H1 (cell line): ENCODE results near the gene ARHGAP1. TPM values are rescaled to one million over a fixed set of nuclear protein-coding genes. Genes with fewer than 3 reads are reported as not detected.

Experiments
- CTCF ChIA-PET: fragments of 300-600 bp; sonication (Branson Sonifier 250); formaldehyde crosslinking; loops from one replicate; lab custom pipeline; 2021; ENCODE audit not compliant: partially characterized antibody; lab: Charles Lee
- POLR2A ChIA-PET: fragments of 300-600 bp; sonication (Branson Sonifier 250); formaldehyde crosslinking; loops from one replicate; lab custom pipeline; 2021; ENCODE audit warnings: inconsistent platforms; ENCODE audit not compliant: partially characterized antibody; lab: Charles Lee
- DNase-seq, 2 experiments: peaks; one replicate each; pipeline versions ENCODE4 v3.0.0 to v3.0.0-alpha.2; 2010 to 2022; ENCODE audit warnings: low spot score in 2 of 2, low read depth in 1 of 2, mixed read lengths in 1 of 2
- FAIRE-seq: peaks from 2 replicates; lab custom pipeline; 2011; peaks lifted over from hg19 to GRCh38; lab: Jason Lieb, UNC
- H2AFZ ChIP-seq: 2 replicates; pipeline ENCODE4 v1.8.1; 2012; ENCODE audit warnings: low read length, inconsistent platforms
- H2AK5ac ChIP-seq: 2 replicates; pipeline ENCODE4 v1.6.1; 2013; ENCODE audit warnings: low read depth, low read length
- H2BK120ac ChIP-seq: replicated peaks from 2 replicates; pipeline ENCODE3; 2013; ENCODE audit warnings: low read depth, low read length, inconsistent platforms
- H2BK12ac ChIP-seq: 2 replicates; pipeline ENCODE4 v1.6.1; 2013; ENCODE audit warnings: low read depth, low read length
- H2BK15ac ChIP-seq: 2 replicates; pipeline ENCODE4 v1.6.1; 2013; ENCODE audit warnings: low read length
- H2BK20ac ChIP-seq: 2 replicates; pipeline ENCODE4 v1.6.1; 2013; ENCODE audit warnings: low read length
- H2BK5ac ChIP-seq: 2 replicates; pipeline ENCODE4 v1.6.1; 2013; ENCODE audit warnings: low read depth, low read length
- H3K14ac ChIP-seq: 2 replicates; pipeline ENCODE4 v1.6.1; 2013; ENCODE audit warnings: inconsistent platforms; ENCODE audit not compliant: insufficient read length
- H3K18ac ChIP-seq: 2 replicates; pipeline ENCODE4 v1.6.1; 2013; ENCODE audit warnings: low read length; ENCODE audit errors: extremely low read depth
- H3K23ac ChIP-seq: 2 replicates; pipeline ENCODE4 v1.6.1; 2013; ENCODE audit warnings: inconsistent platforms; ENCODE audit not compliant: insufficient read length
- H3K23me2 ChIP-seq: 2 replicates; pipeline ENCODE4 v1.6.1; 2013; ENCODE audit warnings: low read depth, low read length
- H3K27ac ChIP-seq: 2 replicates; pipeline ENCODE4 v1.6.1; 2011; ENCODE audit warnings: low read depth, low read length, inconsistent platforms
- H3K27me3 ChIP-seq, 4 experiments: replicated peaks in 1 of 4; 1 replicate in 1 of 4; 2 replicates in 3 of 4; pipeline versions ENCODE4 v1.6.1 to v1.8.1; 2011 to 2013; ENCODE audit warnings: low read length in 3 of 4, mild to moderate bottlenecking in 3 of 4, inconsistent platforms in 2 of 4, mixed read lengths in 2 of 4, moderate library complexity in 1 of 4; ENCODE audit not compliant: control insufficient read depth in 3 of 4, insufficient read depth in 3 of 4; ENCODE audit errors: extremely low read depth in 1 of 4
- H3K36me3 ChIP-seq, 4 experiments: 2 replicates each; pipeline versions ENCODE4 v1.6.1 to v1.8.1; 2011 to 2013; ENCODE audit warnings: mild to moderate bottlenecking in 4 of 4, low read length in 3 of 4, moderate library complexity in 2 of 4, control low read depth in 1 of 4, inconsistent platforms in 1 of 4; ENCODE audit not compliant: insufficient read depth in 4 of 4, control insufficient read depth in 2 of 4
- H3K4ac ChIP-seq: replicated peaks from 2 replicates; pipeline ENCODE3; 2013; ENCODE audit warnings: low read length, low read depth, mixed read lengths, inconsistent platforms; ENCODE audit not compliant: insufficient read length
- H3K4me1 ChIP-seq, 4 experiments: replicated peaks in 1 of 4; 1 replicate in 1 of 4; 2 replicates in 3 of 4; pipeline versions ENCODE4 v1.6.1 to v1.8.1; 2011 to 2013; ENCODE audit warnings: low read length in 3 of 4, inconsistent platforms in 2 of 4, mixed read lengths in 1 of 4; ENCODE audit not compliant: insufficient read depth in 4 of 4, control insufficient read depth in 3 of 4
- H3K4me2 ChIP-seq, 2 experiments: 2 replicates each; pipeline versions ENCODE4 v1.6.1 to v1.8.1; 2011 to 2013; ENCODE audit warnings: low read depth in 2 of 2, low read length in 2 of 2, control low read depth in 1 of 2, inconsistent platforms in 1 of 2, mild to moderate bottlenecking in 1 of 2; ENCODE audit not compliant: insufficient read depth in 1 of 2
- H3K4me3 ChIP-seq, 4 experiments: fragments of 200-600, 300-600 bp in 1 of 4; sonication (generic), shearing (Covaris generic), sonication (Bioruptor Twin) in 1 of 4; 2 replicates each; pipeline versions ENCODE4 v1.5.1 to v1.8.1; 2011 to 2016; ENCODE audit warnings: low read length in 4 of 4, low read depth in 3 of 4, control low read depth in 2 of 4, inconsistent platforms in 2 of 4, mild to moderate bottlenecking in 2 of 4, mixed read lengths in 1 of 4, moderate library complexity in 1 of 4; ENCODE audit not compliant: insufficient read depth in 2 of 4; ENCODE audit errors: extremely low read depth in 1 of 4
- H3K56ac ChIP-seq: replicated peaks from 2 replicates; pipeline ENCODE3; 2013; ENCODE audit warnings: low read depth, mild to moderate bottlenecking, mixed read lengths, low read length, inconsistent platforms; ENCODE audit not compliant: insufficient read length
- H3K79me1 ChIP-seq: 2 replicates; pipeline ENCODE4 v1.6.1; 2013; ENCODE audit warnings: low read depth, low read length, control low read depth
- H3K79me2 ChIP-seq, 2 experiments: 2 replicates each; pipeline versions ENCODE4 v1.6.1 to v1.8.1; 2012 to 2013; ENCODE audit warnings: low read length in 2 of 2, mild to moderate bottlenecking in 2 of 2, inconsistent platforms in 1 of 2; ENCODE audit not compliant: insufficient read depth in 2 of 2, control insufficient read depth in 1 of 2
- H3K9ac ChIP-seq, 4 experiments: replicated peaks in 1 of 4; 1 replicate in 1 of 4; 2 replicates in 3 of 4; pipeline versions ENCODE4 v1.6.1 to v1.8.1; 2011 to 2013; ENCODE audit warnings: low read depth in 3 of 4, low read length in 3 of 4, control low read depth in 2 of 4, mild to moderate bottlenecking in 2 of 4, moderate library complexity in 2 of 4, inconsistent platforms in 1 of 4; ENCODE audit errors: extremely low read depth in 1 of 4
- H3K9me3 ChIP-seq, 2 experiments: 2 replicates each; pipeline versions ENCODE4 v1.6.1 to v1.8.1; 2012 to 2013; ENCODE audit warnings: mild to moderate bottlenecking in 2 of 2, moderate library complexity in 2 of 2, control low read depth in 1 of 2, inconsistent platforms in 1 of 2, low read depth in 1 of 2, low read length in 1 of 2, mixed read lengths in 1 of 2; ENCODE audit not compliant: insufficient read depth in 2 of 2
- H4K20me1 ChIP-seq, 2 experiments: replicated peaks in 1 of 2; 2 replicates each; pipeline versions ENCODE3 to v1.8.1; 2011 to 2013; ENCODE audit warnings: inconsistent platforms in 2 of 2, low read length in 2 of 2, mild to moderate bottlenecking in 1 of 2; ENCODE audit not compliant: insufficient read depth in 2 of 2, control insufficient read depth in 1 of 2
- H4K5ac ChIP-seq: 2 replicates; pipeline ENCODE4 v1.6.1; 2013; ENCODE audit warnings: low read length, low read depth, mixed read lengths, inconsistent platforms; ENCODE audit not compliant: insufficient read length
- H4K8ac ChIP-seq: 2 replicates; pipeline ENCODE4 v1.8.0; 2013; ENCODE audit warnings: mild to moderate bottlenecking, moderate library complexity, low read length, inconsistent platforms; ENCODE audit not compliant: insufficient read depth; ENCODE audit errors: extremely low read depth
- H4K91ac ChIP-seq: replicated peaks from 2 replicates; pipeline ENCODE3; 2013; ENCODE audit warnings: low read length, mixed read lengths, inconsistent platforms; ENCODE audit not compliant: insufficient read length
- BRCA1 ChIP-seq: IDR thresholded peaks from 2 replicates; pipeline ENCODE4 v1.6.1; 2012; ENCODE audit warnings: low read depth, low read length, improper control_type of control experiment
- CREB1 ChIP-seq: IDR thresholded peaks from 2 replicates; pipeline ENCODE4 v1.6.1; 2012; ENCODE audit warnings: inconsistent platforms
- CTBP2 ChIP-seq: IDR thresholded peaks from 2 replicates; pipeline ENCODE4 v1.7.0; 2011; ENCODE audit warnings: borderline replicate concordance, mild to moderate bottlenecking, moderate library complexity, mixed read lengths, low read length; ENCODE audit not compliant: insufficient read depth, insufficient read length
- EGR1 ChIP-seq: IDR thresholded peaks from 2 replicates; pipeline ENCODE4 v1.6.1; 2011; ENCODE audit warnings: low read depth, low read length, borderline replicate concordance
- FOSL1 ChIP-seq: IDR thresholded peaks from 2 replicates; pipeline ENCODE4 v1.6.1; 2011; ENCODE audit warnings: mild to moderate bottlenecking, low read depth, low read length, moderate library complexity; ENCODE audit not compliant: insufficient read depth
- GABPA ChIP-seq: IDR thresholded peaks from 2 replicates; pipeline ENCODE4 v1.6.1; 2011; ENCODE audit warnings: mild to moderate bottlenecking, low read length, moderate library complexity, borderline replicate concordance; ENCODE audit not compliant: insufficient read depth
- HDAC6 ChIP-seq: IDR thresholded peaks from one replicate; pipeline ENCODE4 v1.7.1; 2012; ENCODE audit warnings: low read depth, mild to moderate bottlenecking, inconsistent platforms, low read length, moderate library complexity
- KDM4A ChIP-seq: IDR thresholded peaks from one replicate; pipeline ENCODE4 v1.7.1; 2012; ENCODE audit warnings: low read depth, mild to moderate bottlenecking, moderate library complexity, low read length, inconsistent platforms; ENCODE audit not compliant: severe bottlenecking
- POU5F1 ChIP-seq: IDR thresholded peaks from 2 replicates; pipeline ENCODE4 v1.6.1; 2011; ENCODE audit warnings: low read depth, mild to moderate bottlenecking, low read length, moderate library complexity
- SIN3A ChIP-seq, 2 experiments: IDR thresholded peaks in 1 of 2; conservative IDR thresholded peaks in 1 of 2; 2 replicates each; pipeline ENCODE4 v1.6.1; 2011 to 2012; ENCODE audit warnings: low read length in 2 of 2, improper control_type of control experiment in 1 of 2, low read depth in 1 of 2, mild to moderate bottlenecking in 1 of 2
- TCF12 ChIP-seq: IDR thresholded peaks from 2 replicates; pipeline ENCODE4 v1.6.1; 2011; ENCODE audit warnings: low read depth, mild to moderate bottlenecking, low read length
- WGBS, 2 experiments: shearing (Covaris generic) in 1 of 2; methylation state at CpG; one replicate each; pipeline versions ENCODE4 v1.1.6 to v1.1.7; 2013 to 2015; ENCODE audit warnings: low lambda C conversion rate in 2 of 2, mixed read lengths in 2 of 2, inconsistent platforms in 1 of 2, low coverage in 1 of 2, missing lambda C conversion rate in 1 of 2; ENCODE audit not compliant: insufficient replicate concordance in 2 of 2, insufficient coverage in 1 of 2, insufficient read length in 1 of 2; ENCODE audit errors: extremely low coverage in 1 of 2, missing lambda C conversion rate in 1 of 2; 5-methylcytosine and 5-hydroxymethylcytosine counted together
- polyA plus RNA-seq, 7 experiments: library from polyadenylated mRNA; depleted of rRNA in 3 of 7; stranded (reverse) in 5 of 7; unstranded in 2 of 7; fragments of >200 nt in 5 of 7; fragments of 200-250 nt in 2 of 7; gene quantifications; 1 replicate in 5 of 7; 2 replicates in 1 of 7; 4 replicates in 1 of 7; pipeline versions ENCODE4 v1.2.1 to v1.2.3, GENCODE V29; 2011 to 2013; ENCODE audit warnings: missing spikeins in 2 of 7, mixed read lengths in 2 of 7
- total RNA-seq: library from RNA; stranded (reverse); fragmentation: NEBNext Ultra II Directional; extraction: Animal tissue kit (Norgen Biotek cat#: 25700); gene quantifications from 2 replicates; pipeline ENCODE4 v1.2.1, GENCODE V29; 2021
- TF ChIP-seq, protein P1 (sequence below): IDR thresholded peaks from 2 replicates; pipeline ENCODE4 v1.6.1; 2011; ENCODE audit warnings: low read length, improper control_type of control experiment

Gene ARHGAP1
- total and polyA plus RNA-seq, 2 of the 8 experiments (the other 6 are each of a cell fraction or from before 2014, with no cell fraction given) = 28.6 to 58.8 TPM

- Histone ChIP-seq H3K4ac (no peak overlapping the region), H2BK5ac (no peak overlapping the region), H3K4me1 (no peaks in the 10 kb centered on the region), H2BK12ac (no peak overlapping the region), H2BK15ac (no peak overlapping the region), H3K9ac (no peak overlapping the region), H4K8ac (no peak overlapping the region), H3K23ac (no peak overlapping the region), H3K14ac (no peak overlapping the region), H2AFZ (no peak overlapping the region), H2AK5ac (no peak overlapping the region), H3K27me3 (no peaks in the 10 kb centered on the region), H3K4me3 (no peak overlapping the region), H4K5ac (no peak overlapping the region), H3K9me3 (no peaks in the 10 kb centered on the region), H3K56ac (no peak overlapping the region), H2BK20ac (no peak overlapping the region), H2BK120ac (no peak overlapping the region), H4K20me1 (peaks cover 0 to 3% of the 10 kb centered on the region in 2 experiments), H3K79me1 (0 out of 2 replicates have a peak, but pooled peaks cover 2% of the 10 kb centered on the region), H3K4me2 (no peak overlapping the region), H3K18ac (no peak overlapping the region), H3K36me3 (peaks cover 0 to 11% (median 5%) of the 10 kb centered on the region in 4 experiments; a peak in 2 of 8 replicates), H3K23me2 (no peaks in the 10 kb centered on the region), H3K79me2 (peaks cover 0 to 4% of the 10 kb centered on the region in 2 experiments; a peak in 1 of 4 replicates), H3K27ac (no peak overlapping the region), H4K91ac (no peak overlapping the region)
- POLR2A ChIA-PET = no interaction called here
- TF ChIP-seq BRCA1 = no peak
- no peak for TF ChIP-seq FOSL1
- TF ChIP-seq, protein P1, sequence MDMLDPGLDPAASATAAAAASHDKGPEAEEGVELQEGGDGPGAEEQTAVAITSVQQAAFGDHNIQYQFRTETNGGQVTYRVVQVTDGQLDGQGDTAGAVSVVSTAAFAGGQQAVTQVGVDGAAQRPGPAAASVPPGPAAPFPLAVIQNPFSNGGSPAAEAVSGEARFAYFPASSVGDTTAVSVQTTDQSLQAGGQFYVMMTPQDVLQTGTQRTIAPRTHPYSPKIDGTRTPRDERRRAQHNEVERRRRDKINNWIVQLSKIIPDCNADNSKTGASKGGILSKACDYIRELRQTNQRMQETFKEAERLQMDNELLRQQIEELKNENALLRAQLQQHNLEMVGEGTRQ = no peak
- no peak for TF ChIP-seq CTBP2
- no peak for TF ChIP-seq EGR1
- no peak for TF ChIP-seq TCF12
- no peak for TF ChIP-seq HDAC6
- TF ChIP-seq CREB1 = no peak
- TF ChIP-seq GABPA = no peak
- TF ChIP-seq POU5F1 = no peak
- TF ChIP-seq KDM4A = no peak
- no peak for TF ChIP-seq SIN3A (conservative IDR thresholded peaks at IDR 0.05 in 1 of 2, IDR thresholded peaks at IDR 0.05 in 1 of 2; ENCODE audit: low read depth in 1 of 2, low read length in 2 of 2)
- 100% methylated on average over 1 of the region's 1 CpG; no CpG with 5 or more reads in 1 of the 2 experiments for WGBS, 2 experiments
- CTCF ChIA-PET = interaction anchor here (1.1 kb wide), 1 partner anchor 37 kb away, joined by 3 read pairs; no protein-coding TSS in a partner anchor
- DNase-seq (no peak), FAIRE-seq (no peak)
Observed at GRCh38 chr11:46632502-46632901, 67.9 kb downstream of the ARHGAP1 start.
